Stomach (tissue), 9 donors: ENCODE data around the gene AVEN. TPM values are rescaled to one million over a fixed set of nuclear protein-coding genes. Genes with fewer than 3 reads are reported as not detected.

Source experiments
- DNase-seq, 2 donors: peaks; one replicate each; pipeline versions ENCODE4 v3.0.0 to v3.0.0-alpha.2; 2013 to 2019
- H3K27ac ChIP-seq, 5 donors: fragments of 200-600 bp in 4 of 5; sonication (generic) in 4 of 5; one replicate each; pipeline ENCODE4 v1.5.1; 2013 to 2019; ENCODE audit warnings: mild to moderate bottlenecking in 1 of 5, moderate library complexity in 1 of 5
- H3K27me3 ChIP-seq, 3 donors: fragments of 200-600 bp; sonication (generic); one replicate each; pipeline ENCODE4 v1.5.1; 2017 to 2019; ENCODE audit warnings: mixed run types in 1 of 3
- H3K36me3 ChIP-seq, 4 donors: fragments of 200-600 bp; sonication (generic); 1 replicate in 3 of 4; 2 replicates in 1 of 4; pipeline ENCODE4 v1.5.1; 2016 to 2019
- H3K4me1 ChIP-seq, 4 donors: fragments of 200-600 bp; sonication (generic); one replicate each; pipeline ENCODE4 v1.5.1; 2016 to 2019
- H3K4me3 ChIP-seq, 4 donors: fragments of 200-600 bp; sonication (generic) in 3 of 4; one replicate each; pipeline ENCODE4 v1.5.1; 2016 to 2019; ENCODE audit warnings: mild to moderate bottlenecking in 1 of 4
- H3K9me3 ChIP-seq, 4 donors: fragments of 200-600 bp; sonication (generic); one replicate each; pipeline ENCODE4 v1.5.1; 2016 to 2019
- EP300 ChIP-seq: sonication (generic); formaldehyde crosslinking; IDR thresholded peaks from one replicate; pipeline ENCODE4 v1.6.1; 2017; ENCODE audit warnings: antibody characterized with exemption
- POLR2A ChIP-seq, 4 donors: fragments of 450-650 bp; IDR thresholded peaks; one replicate each; pipeline ENCODE4 v1.6.1; 2016; ENCODE audit warnings: antibody characterized with exemption in 4 of 4, control low read depth in 2 of 4, mild to moderate bottlenecking in 1 of 4, moderate library complexity in 1 of 4
- POLR2AphosphoS5 ChIP-seq, 3 donors: sonication (generic); formaldehyde crosslinking; IDR thresholded peaks; one replicate each; pipeline ENCODE4 v1.6.1; 2016; ENCODE audit warnings: antibody characterized with exemption in 3 of 3
- WGBS, 5 donors: extraction: QIAGEN DNeasy Blood & Tissue Kit in 3 of 5; methylation state at CpG; one replicate each; pipeline versions ENCODE4 v1.1.5 to v1.1.7; 2013 to 2018; 5-methylcytosine and 5-hydroxymethylcytosine counted together
- intact Hi-C: fragments of 100-400 bp; cut with DNase I; formaldehyde crosslinking; loops from one replicate; pipeline ENCODE4 v1.15.1; 2023; ENCODE audit warnings: low total_unique reads
- polyA plus RNA-seq, 3 donors: library from polyadenylated mRNA; stranded (reverse); fragments of 200-250 nt; gene quantifications; one replicate each; pipeline ENCODE4 v1.2.3, GENCODE V29; 2013
- total RNA-seq, 5 donors: library from RNA; depleted of rRNA; stranded (reverse); fragments of >200 nt; gene quantifications; one replicate each; pipeline versions ENCODE4 v1.1.0 to v1.2.3, GENCODE V29; 2014 to 2016
- TF ChIP-seq, protein P1 (sequence below), 7 experiments: fragments of 450-650 bp in 4 of 7; fragments of 200-600 bp in 3 of 7; sonication (generic) in 3 of 7; IDR thresholded peaks; one replicate each; pipeline ENCODE4 v1.5.1; 2016 to 2019; ENCODE audit warnings: antibody characterized with exemption in 7 of 7, control low read depth in 2 of 7, mild to moderate bottlenecking in 1 of 7
- donor health status: healthy with polysubstance abuse.
- donor health status: Bipolar disorder and iron deficiency.
- donor health status: healthy.

Gene AVEN
- total and polyA plus RNA-seq, 8 donors, result 8.6 to 89.8 (median 14.4) TPM; not detected in 1

DNA sequence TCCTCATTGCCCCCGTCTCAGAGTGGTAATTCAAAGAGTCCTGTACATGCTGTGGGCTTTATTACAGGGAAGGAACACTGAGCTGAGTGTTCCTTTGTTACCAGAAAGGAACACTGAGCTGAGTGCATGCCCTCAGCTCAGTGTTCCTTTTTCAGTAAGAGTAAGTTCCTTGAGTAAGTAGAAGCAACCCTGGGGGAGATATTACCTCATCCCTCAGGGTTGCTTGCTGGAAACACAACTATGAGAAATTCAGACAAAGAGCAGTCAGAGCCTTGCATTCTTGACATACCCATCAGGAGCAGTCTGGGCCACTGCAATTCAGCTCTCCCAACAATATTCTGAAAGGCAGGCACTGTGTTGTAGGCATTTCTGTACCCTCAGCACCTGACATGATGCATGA lies 53.7 kb downstream of the AVEN start:
- 56 to 84% (median 75%) methylated on average over 1 of the region's 1 CpG for WGBS, 5 donors
- no peak overlapping the region for H3K4me3 ChIP-seq
- H3K36me3 ChIP-seq, result no peaks in the 10 kb centered on the region
- intact Hi-C loops, result no loop called here
- TF ChIP-seq EP300 (no peak), POLR2A (IDR thresholded peaks at IDR 0.05) (no peak), POLR2AphosphoS5 (IDR thresholded peaks at IDR 0.05) (no peak)
- TF ChIP-seq, protein P1, sequence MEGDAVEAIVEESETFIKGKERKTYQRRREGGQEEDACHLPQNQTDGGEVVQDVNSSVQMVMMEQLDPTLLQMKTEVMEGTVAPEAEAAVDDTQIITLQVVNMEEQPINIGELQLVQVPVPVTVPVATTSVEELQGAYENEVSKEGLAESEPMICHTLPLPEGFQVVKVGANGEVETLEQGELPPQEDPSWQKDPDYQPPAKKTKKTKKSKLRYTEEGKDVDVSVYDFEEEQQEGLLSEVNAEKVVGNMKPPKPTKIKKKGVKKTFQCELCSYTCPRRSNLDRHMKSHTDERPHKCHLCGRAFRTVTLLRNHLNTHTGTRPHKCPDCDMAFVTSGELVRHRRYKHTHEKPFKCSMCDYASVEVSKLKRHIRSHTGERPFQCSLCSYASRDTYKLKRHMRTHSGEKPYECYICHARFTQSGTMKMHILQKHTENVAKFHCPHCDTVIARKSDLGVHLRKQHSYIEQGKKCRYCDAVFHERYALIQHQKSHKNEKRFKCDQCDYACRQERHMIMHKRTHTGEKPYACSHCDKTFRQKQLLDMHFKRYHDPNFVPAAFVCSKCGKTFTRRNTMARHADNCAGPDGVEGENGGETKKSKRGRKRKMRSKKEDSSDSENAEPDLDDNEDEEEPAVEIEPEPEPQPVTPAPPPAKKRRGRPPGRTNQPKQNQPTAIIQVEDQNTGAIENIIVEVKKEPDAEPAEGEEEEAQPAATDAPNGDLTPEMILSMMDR (IDR thresholded peaks at IDR 0.05), result no peak
- DNase-seq, result peak in 1 of 2 donors; percentile 7
- peaks cover 0 to 7% (median 3%) of the 10 kb centered on the region in 4 donors for H3K4me1 ChIP-seq
- no peaks in the 10 kb centered on the region for H3K27me3 ChIP-seq
- H3K9me3 ChIP-seq, result no peaks in the 10 kb centered on the region
- no peak overlapping the region for H3K27ac ChIP-seq

DNA sequence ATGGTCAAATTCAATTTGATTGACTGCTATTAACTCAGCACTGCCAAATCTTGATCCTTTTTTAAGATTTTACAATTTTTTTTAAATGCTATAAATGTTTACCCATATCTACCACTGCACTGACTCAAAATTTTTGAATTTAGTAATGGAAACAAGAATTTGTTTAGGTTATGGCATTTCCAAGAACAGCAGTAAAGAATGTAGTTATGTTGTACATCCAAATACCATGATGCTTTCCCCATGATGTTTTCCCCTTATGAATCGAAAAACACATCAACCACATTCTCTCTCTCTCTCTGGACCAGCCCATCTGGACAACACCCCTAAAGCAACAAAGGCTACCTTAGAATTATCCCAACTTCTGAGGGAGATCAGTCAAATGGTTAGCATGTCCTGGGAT lies 56.5 kb downstream of the AVEN start:
- Histone ChIP-seq H3K27ac (no peak overlapping the region), H3K4me1 (peaks cover 0 to 7% (median 0%) of the 10 kb centered on the region in 4 donors), H3K4me3 (no peak overlapping the region), H3K9me3 (no peaks in the 10 kb centered on the region), H3K36me3 (no peaks in the 10 kb centered on the region), H3K27me3 (no peaks in the 10 kb centered on the region)
- intact Hi-C loops, result no loop called here
- DNase-seq, result no peak
- WGBS, 5 donors, result 71 to 100% (median 92%) methylated on average over 1 of the region's 1 CpG
- TF ChIP-seq POLR2AphosphoS5 (IDR thresholded peaks at IDR 0.05) (no peak), EP300 (no peak), POLR2A (IDR thresholded peaks at IDR 0.05) (no peak)
- TF ChIP-seq, protein P1 (IDR thresholded peaks at IDR 0.05), result no peak

DNA sequence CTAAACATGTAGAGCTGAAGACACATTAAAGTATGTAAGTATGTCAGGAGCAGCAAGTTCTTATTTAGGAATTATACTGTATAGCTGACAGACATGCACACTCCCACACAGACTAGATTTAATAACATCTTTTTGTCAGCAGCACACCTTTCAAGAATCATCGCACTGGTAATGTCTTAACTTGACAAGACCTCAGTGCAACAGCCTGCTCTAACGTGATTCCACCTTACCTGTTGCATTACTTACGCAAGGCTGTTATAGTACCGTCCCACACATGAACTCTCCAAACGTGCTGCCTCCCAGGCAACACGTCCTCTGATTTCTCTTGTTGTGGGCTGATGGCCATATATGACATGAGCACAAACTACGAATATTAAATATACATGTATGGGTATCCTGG lies 58.8 kb downstream of the AVEN start:
- intact Hi-C loops, result no loop called here
- Histone ChIP-seq H3K27me3 (no peaks in the 10 kb centered on the region), H3K9me3 (no peaks in the 10 kb centered on the region), H3K27ac (no peak overlapping the region), H3K4me1 (peaks cover 0 to 1% (median 0%) of the 10 kb centered on the region in 4 donors), H3K4me3 (no peak overlapping the region), H3K36me3 (no peaks in the 10 kb centered on the region)
- no peak for DNase-seq
- TF ChIP-seq, protein P1 (IDR thresholded peaks at IDR 0.05), result no peak
- TF ChIP-seq EP300 (no peak), POLR2A (IDR thresholded peaks at IDR 0.05) (no peak), POLR2AphosphoS5 (IDR thresholded peaks at IDR 0.05) (no peak)
- 65 to 66% (median 65%) methylated on average over 7 of the region's 7 CpGs for WGBS, 5 donors

DNA sequence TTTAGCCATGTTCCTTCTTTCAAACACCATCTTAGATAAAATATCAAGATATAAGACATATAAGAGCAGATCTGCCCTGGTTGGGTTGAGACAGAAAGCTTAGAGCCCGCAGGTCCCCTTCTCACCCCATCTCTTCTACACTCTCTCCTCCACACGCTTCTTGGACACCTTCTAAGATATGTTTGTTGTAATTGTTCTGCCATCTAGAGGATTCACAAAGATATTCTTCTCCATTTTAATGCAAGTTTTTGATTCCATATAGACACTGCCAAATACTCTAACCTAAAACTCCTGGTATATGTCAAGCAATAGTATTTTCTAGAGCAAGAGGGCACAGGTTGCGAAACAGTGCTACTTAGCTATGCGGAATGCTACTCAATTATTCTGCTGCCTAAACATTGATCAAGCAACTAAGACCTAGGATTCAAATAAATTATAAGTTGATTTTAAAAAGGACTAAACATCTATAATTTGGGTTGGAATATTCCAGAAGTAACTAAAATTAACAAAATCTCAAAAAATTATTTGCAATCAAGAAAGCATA lies 63.9 kb downstream of the AVEN start:
- 86 to 95% (median 88%) methylated on average over 4 of the region's 4 CpGs for WGBS, 5 donors
- intact Hi-C loops, result no loop called here
- H3K27ac ChIP-seq, result no peak overlapping the region
- H3K9me3 ChIP-seq, result no peaks in the 10 kb centered on the region
- no peaks in the 10 kb centered on the region for H3K27me3 ChIP-seq
- TF ChIP-seq, protein P1 (IDR thresholded peaks at IDR 0.05), result no peak
- TF ChIP-seq EP300 (no peak), POLR2A (IDR thresholded peaks at IDR 0.05) (no peak), POLR2AphosphoS5 (IDR thresholded peaks at IDR 0.05) (no peak)
- no peaks in the 10 kb centered on the region for H3K36me3 ChIP-seq
- DNase-seq, result no peak
- no peak overlapping the region for H3K4me3 ChIP-seq
- H3K4me1 ChIP-seq, result no peaks in the 10 kb centered on the region
